Breast epithelium (tissue), 4 donors: Measurements from ENCODE around the gene FLNB. TPM values are rescaled to one million over a fixed set of nuclear protein-coding genes. Genes with fewer than 3 reads are reported as not detected.

Experiments used
- DNase-seq, 2 donors: peaks; one replicate each; pipeline ENCODE4 v3.0.0-alpha.2; 2019; ENCODE audit warnings: low spot score in 2 of 2
- H3K27ac ChIP-seq, 2 donors: fragments of 200-600 bp; sonication (generic) in 1 of 2; one replicate each; pipeline ENCODE4 v1.5.1; 2016 to 2019; ENCODE audit warnings: mild to moderate bottlenecking in 1 of 2
- H3K27me3 ChIP-seq, 2 donors: fragments of 200-600 bp; sonication (generic) in 1 of 2; one replicate each; pipeline versions ENCODE4 v1.5.1 to v1.6.0; 2017 to 2019; ENCODE audit warnings: control low read depth in 1 of 2, mild to moderate bottlenecking in 1 of 2
- H3K36me3 ChIP-seq: fragments of 200-600 bp; one replicate; pipeline ENCODE4 v1.5.1; 2019
- H3K4me1 ChIP-seq, 2 donors: fragments of 200-600 bp; sonication (generic); one replicate each; pipeline ENCODE4 v1.5.1; 2016 to 2019; ENCODE audit warnings: control low read depth in 1 of 2
- H3K4me3 ChIP-seq, 3 donors: fragments of 200-600 bp; sonication (generic); 1 replicate in 2 of 3; 2 replicates in 1 of 3; pipeline ENCODE4 v1.5.1; 2016 to 2019; ENCODE audit warnings: mild to moderate bottlenecking in 3 of 3, moderate library complexity in 2 of 3
- H3K9me3 ChIP-seq, 2 donors: fragments of 200-600 bp; sonication (generic) in 1 of 2; one replicate each; pipeline ENCODE4 v1.5.1; 2016 to 2019; ENCODE audit warnings: control low read depth in 1 of 2
- POLR2A ChIP-seq: fragments of 450-650 bp; IDR thresholded peaks from one replicate; pipeline ENCODE4 v1.6.1; 2016; ENCODE audit warnings: antibody characterized with exemption, mild to moderate bottlenecking, moderate library complexity
- POLR2AphosphoS5 ChIP-seq, 3 donors: sonication (generic); formaldehyde crosslinking; IDR thresholded peaks; one replicate each; pipeline ENCODE4 v1.6.1; 2017; ENCODE audit warnings: antibody characterized with exemption in 3 of 3
- intact Hi-C: fragments of 100-400 bp; cut with DNase I; formaldehyde crosslinking; loops from one replicate; pipeline ENCODE4 v1.15.1; 2023; ENCODE audit warnings: low total_unique reads
- total RNA-seq, 3 donors: library from RNA; depleted of rRNA; stranded (reverse); fragments of >200 nt; gene quantifications; one replicate each; pipeline ENCODE4 v1.1.0, GENCODE V29; 2016
- TF ChIP-seq, protein P1 (sequence below), 3 donors: fragments of 450-650 bp; IDR thresholded peaks; one replicate each; pipeline ENCODE4 v1.5.1; 2016 to 2017; ENCODE audit warnings: antibody characterized with exemption in 3 of 3, mild to moderate bottlenecking in 3 of 3, moderate library complexity in 3 of 3

The FLNB gene
- total RNA-seq, 3 donors from 2014 or later: 40.3 to 242 (median 164) TPM

DNA sequence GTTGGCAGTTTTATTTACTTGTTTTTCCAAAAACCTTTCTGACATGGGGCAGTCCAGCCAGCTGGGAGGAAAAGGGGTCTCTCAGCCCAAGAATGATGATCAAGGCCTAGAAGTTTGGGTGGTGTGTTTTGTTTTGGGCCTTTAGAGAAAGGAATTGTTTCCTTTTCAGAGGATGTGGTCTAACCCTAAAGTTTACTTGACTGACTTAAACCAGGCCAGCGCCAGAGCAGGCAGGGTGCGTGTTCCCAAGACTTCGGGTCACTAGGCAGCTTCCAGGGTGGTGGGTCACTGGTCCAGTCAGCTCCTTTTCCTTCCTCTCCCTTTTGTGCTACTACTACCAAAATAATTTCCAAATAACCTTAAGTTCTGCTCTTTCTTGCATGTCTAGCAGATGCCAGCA, 4.9 kb downstream of the FLNB start:
- Histone ChIP-seq H3K36me3 (no peaks in the 10 kb centered on the region), H3K27ac (peak overlapping the region; percentile 79 to 81), H3K27me3 (no peaks in the 10 kb centered on the region), H3K4me1 (peaks cover 8 to 45% of the 10 kb centered on the region in 2 donors), H3K9me3 (no peaks in the 10 kb centered on the region), H3K4me3 (no peak overlapping the region)
- intact Hi-C loops: no loop called here
- TF ChIP-seq POLR2A (no peak), POLR2AphosphoS5 (IDR thresholded peaks at IDR 0.05) (no peak)
- TF ChIP-seq, protein P1, sequence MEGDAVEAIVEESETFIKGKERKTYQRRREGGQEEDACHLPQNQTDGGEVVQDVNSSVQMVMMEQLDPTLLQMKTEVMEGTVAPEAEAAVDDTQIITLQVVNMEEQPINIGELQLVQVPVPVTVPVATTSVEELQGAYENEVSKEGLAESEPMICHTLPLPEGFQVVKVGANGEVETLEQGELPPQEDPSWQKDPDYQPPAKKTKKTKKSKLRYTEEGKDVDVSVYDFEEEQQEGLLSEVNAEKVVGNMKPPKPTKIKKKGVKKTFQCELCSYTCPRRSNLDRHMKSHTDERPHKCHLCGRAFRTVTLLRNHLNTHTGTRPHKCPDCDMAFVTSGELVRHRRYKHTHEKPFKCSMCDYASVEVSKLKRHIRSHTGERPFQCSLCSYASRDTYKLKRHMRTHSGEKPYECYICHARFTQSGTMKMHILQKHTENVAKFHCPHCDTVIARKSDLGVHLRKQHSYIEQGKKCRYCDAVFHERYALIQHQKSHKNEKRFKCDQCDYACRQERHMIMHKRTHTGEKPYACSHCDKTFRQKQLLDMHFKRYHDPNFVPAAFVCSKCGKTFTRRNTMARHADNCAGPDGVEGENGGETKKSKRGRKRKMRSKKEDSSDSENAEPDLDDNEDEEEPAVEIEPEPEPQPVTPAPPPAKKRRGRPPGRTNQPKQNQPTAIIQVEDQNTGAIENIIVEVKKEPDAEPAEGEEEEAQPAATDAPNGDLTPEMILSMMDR (IDR thresholded peaks at IDR 0.05): no peak
- no peak for DNase-seq

DNA sequence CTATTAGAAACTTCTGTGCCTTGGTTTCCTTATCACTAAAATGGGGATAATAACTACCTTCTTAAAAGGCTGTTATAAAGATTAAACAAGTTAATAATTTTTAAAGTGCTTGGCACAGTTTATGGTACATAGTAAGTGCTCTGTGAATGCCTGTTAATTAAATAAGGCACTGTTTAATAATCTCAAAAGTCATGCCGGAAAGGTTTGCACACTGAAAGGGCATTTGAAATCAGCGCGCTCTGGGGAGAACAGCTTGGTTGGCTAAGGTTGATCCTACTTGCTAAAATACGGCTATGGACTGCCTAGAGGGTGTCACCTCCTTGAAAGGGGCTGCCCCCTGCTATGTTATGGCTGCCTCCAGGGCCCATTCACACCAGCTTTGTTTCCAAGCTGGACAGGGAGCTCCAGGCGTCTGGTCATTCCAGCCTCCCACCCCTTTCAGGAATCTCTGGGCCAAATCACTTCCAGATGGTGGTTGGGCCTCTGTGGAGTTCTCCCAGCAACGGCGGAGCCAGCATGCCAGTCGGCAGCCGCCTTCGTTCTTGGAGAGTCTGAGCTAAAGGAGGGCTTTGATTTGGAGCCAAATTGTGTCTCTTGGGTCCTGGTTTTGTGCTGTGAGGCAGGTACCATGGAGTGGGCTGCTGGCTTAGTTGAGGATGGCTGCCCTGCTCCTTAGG, 5.9 kb downstream of the FLNB start:
- Histone ChIP-seq H3K4me1 (peaks cover 8 to 46% of the 10 kb centered on the region in 2 donors), H3K4me3 (peak overlapping the region in 1 of 3 donors; percentile 34), H3K36me3 (no peaks in the 10 kb centered on the region), H3K27me3 (no peaks in the 10 kb centered on the region), H3K9me3 (no peaks in the 10 kb centered on the region), H3K27ac (peak overlapping the region; percentile 62 to 81)
- TF ChIP-seq, protein P1 (IDR thresholded peaks at IDR 0.05): no peak
- TF ChIP-seq POLR2A (no peak), POLR2AphosphoS5 (IDR thresholded peaks at IDR 0.05) (peak in 1 of 3 donors; percentile 50)
- DNase-seq: no peak
- intact Hi-C loops: no loop called here

DNA sequence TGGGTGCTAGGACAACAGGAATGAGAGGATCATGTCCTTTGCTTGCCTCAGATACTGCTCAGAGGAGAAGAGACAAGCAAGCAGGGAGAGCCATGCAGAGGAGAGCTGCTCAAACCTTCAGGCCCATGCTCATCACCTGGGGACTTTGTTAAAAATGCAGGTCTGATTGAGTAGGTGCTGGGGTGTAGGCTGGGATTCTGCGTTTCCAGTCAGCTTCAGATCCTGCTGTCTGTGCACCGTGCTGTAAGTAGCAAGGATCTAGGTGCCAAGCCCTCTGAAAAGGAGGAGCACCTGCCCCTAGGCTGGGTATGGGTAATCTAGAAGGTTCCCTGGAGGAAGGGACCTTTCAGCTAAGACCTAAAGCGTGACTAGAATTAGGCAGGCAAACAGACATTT, 7.3 kb downstream of the FLNB start:
- H3K27me3 ChIP-seq: no peaks in the 10 kb centered on the region
- H3K4me1 ChIP-seq: peaks cover 12 to 38% of the 10 kb centered on the region in 2 donors
- no peak for TF ChIP-seq POLR2A
- TF ChIP-seq, protein P1 (IDR thresholded peaks at IDR 0.05): no peak
- TF ChIP-seq POLR2AphosphoS5 (IDR thresholded peaks at IDR 0.05): no peak
- H3K4me3 ChIP-seq: no peak overlapping the region
- no peak for DNase-seq
- no peaks in the 10 kb centered on the region for H3K9me3 ChIP-seq
- H3K36me3 ChIP-seq: no peaks in the 10 kb centered on the region
- peak overlapping the region; percentile 29 to 81 for H3K27ac ChIP-seq
- intact Hi-C loops: no loop called here

DNA sequence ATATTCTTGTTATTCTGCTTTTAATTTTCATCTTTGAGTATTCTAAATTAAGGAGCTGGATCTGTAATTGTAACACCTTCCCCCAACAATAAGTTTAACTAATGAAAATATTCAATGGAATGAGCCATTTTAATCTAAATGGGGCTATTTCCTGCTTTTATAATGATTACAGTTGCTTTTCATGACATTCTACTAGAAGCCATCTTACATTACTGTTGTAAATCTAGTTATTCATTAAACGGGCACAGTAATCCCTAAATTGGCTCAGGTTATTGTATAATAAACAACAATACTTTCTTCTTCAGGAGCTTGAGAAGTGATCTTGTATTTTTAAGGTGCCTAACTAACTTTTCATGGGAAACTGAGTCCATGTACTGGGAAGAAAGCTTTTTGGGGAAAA, 8.5 kb downstream of the FLNB start:
- intact Hi-C loops: no loop called here
- TF ChIP-seq POLR2AphosphoS5 (IDR thresholded peaks at IDR 0.05): no peak
- no peak for TF ChIP-seq POLR2A
- no peaks in the 10 kb centered on the region for H3K9me3 ChIP-seq
- no peaks in the 10 kb centered on the region for H3K27me3 ChIP-seq
- H3K36me3 ChIP-seq: no peaks in the 10 kb centered on the region
- no peak overlapping the region for H3K4me3 ChIP-seq
- H3K4me1 ChIP-seq: peaks cover 12 to 42% of the 10 kb centered on the region in 2 donors
- peak overlapping the region in 1 of 2 donors; percentile 28 for H3K27ac ChIP-seq
- DNase-seq: no peak

DNA sequence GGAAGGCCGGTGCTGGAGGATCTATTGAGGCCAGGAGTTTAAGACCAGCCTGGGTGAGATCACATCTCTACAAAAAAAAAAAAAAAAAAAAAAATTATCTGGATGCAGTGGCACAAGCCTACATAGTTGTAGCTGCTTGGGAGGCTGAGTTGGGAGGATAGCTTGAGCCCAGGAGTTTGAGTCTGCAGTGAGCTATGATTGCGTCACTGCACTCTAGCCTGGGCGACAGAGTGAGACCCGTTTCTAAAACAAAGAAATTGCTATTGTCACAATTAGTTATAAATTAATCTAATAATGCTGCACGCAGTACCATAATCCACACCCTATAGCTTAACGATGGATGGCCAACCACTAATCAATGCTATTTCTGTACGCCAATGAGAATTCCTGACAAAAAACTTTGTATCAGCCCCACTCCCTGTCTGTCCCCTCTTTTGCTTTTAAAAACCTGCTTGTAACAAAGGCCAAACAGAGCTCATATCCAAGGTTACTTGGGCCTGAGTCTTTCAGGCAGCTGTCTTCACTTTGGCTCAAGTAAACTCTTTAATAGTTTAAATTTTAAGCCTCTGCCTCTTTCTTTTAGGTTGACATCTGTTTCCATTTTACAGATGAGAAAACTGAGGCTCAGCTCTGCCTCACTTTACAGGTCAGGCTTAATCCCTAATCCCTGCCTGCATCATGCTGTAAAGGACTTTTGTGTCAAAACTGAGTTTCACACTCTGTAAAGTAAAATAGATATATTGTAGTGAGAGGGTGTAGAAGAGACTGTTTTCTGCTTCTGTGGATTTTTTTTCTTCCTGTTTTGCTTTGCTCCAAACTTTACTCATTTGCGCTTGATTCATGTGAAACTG, 10.9 kb downstream of the FLNB start:
- intact Hi-C loops: no loop called here
- DNase-seq: no peak
- TF ChIP-seq POLR2A (no peak), POLR2AphosphoS5 (IDR thresholded peaks at IDR 0.05) (no peak)
- TF ChIP-seq, protein P1 (IDR thresholded peaks at IDR 0.05): no peak
- H3K27me3 ChIP-seq: no peaks in the 10 kb centered on the region
- H3K4me1 ChIP-seq: peaks cover 10 to 29% of the 10 kb centered on the region in 2 donors
- H3K27ac ChIP-seq: peak overlapping the region; percentile 78 to 91
- no peaks in the 10 kb centered on the region for H3K36me3 ChIP-seq
- no peak overlapping the region for H3K4me3 ChIP-seq
- H3K9me3 ChIP-seq: no peaks in the 10 kb centered on the region
